NCI-H82 treated with DMSO at 0.1 percent for 48 hours (cell line): ENCODE results near the gene MZT1.
"Not testable (repeated sequence)": the region's sequence is repeated elsewhere in the genome, so short reads cannot be mapped to it uniquely, and the experiment has no call there.

ENCODE experiments used
- DNase-seq: peaks from one replicate; lab custom pipeline; 2025; ENCODE audit not compliant: unreplicated experiment; lab: John Stamatoyannopoulos, UW

The MZT1 gene

GRCh38 chr13:72727417-72728289, at the start of gene MZT1, which contains the start of gene BORA:
Gene MZT1 (minus strand): TSS chr13:72727629. CDS start chr13:72727602, 27 bp downstream.
Gene BORA (plus strand): TSS chr13:72727923. CDS start chr13:72728941, 1,018 bp downstream.
- peak; percentile 94 for DNase-seq

- no peak for DNase-seq
Measured at GRCh38 chr13:72774019-72774418, 46.6 kb upstream of the MZT1 start.

GRCh38 chr13:72763411-72763810, 36.0 kb upstream of the MZT1 start:
- DNase-seq, result no peak

GRCh38 chr13:72760189-72760588, 32.8 kb upstream of the MZT1 start:
- no peak for DNase-seq

GRCh38 chr13:72757792-72758535, 30.5 kb upstream of the MZT1 start:
- no peak for DNase-seq

- no peak for DNase-seq
Measured at GRCh38 chr13:72754111-72754510, 26.7 kb upstream of the MZT1 start.

GRCh38 chr13:72751220-72751619, 23.8 kb upstream of the MZT1 start:
- no peak for DNase-seq

GRCh38 chr13:72745260-72745659, 17.8 kb upstream of the MZT1 start:
- no peak for DNase-seq

- no peak for DNase-seq
Measured at GRCh38 chr13:72740015-72740414, 12.6 kb upstream of the MZT1 start.

GRCh38 chr13:72737033-72737432, 9.6 kb upstream of the MZT1 start:
- no peak for DNase-seq

GRCh38 chr13:72728290-72728605, 819 bp upstream of the MZT1 start:
- DNase-seq, result no peak

GRCh38 chr13:72726726-72727416, 558 bp downstream of the MZT1 start:
- DNase-seq, result no peak

GRCh38 chr13:72726185-72726584, 1.2 kb downstream of the MZT1 start:
- DNase-seq, result not testable (repeated sequence)

- DNase-seq, result no peak
Measured at GRCh38 chr13:72716776-72717175, 10.7 kb downstream of the MZT1 start.

GRCh38 chr13:72700509-72700908, 26.9 kb downstream of the MZT1 start:
- DNase-seq, result no peak

- no peak for DNase-seq
Measured at GRCh38 chr13:72698164-72698563, 29.3 kb downstream of the MZT1 start.

GRCh38 chr13:72696579-72696978, 30.9 kb downstream of the MZT1 start:
- no peak for DNase-seq

- no peak for DNase-seq
Measured at GRCh38 chr13:72694314-72694713, 33.1 kb downstream of the MZT1 start.

- no peak for DNase-seq
Measured at GRCh38 chr13:72693832-72694231, 33.6 kb downstream of the MZT1 start.

GRCh38 chr13:72692884-72693514, 34.4 kb downstream of the MZT1 start:
- no peak for DNase-seq

GRCh38 chr13:72689181-72689696, 38.2 kb downstream of the MZT1 start:
- no peak for DNase-seq
